NCI-H748 (cell line): ENCODE results near the gene RAB28.

Experiments
- DNase-seq: peaks from one replicate; lab custom pipeline; 2025; ENCODE audit not compliant: unreplicated experiment; lab: John Stamatoyannopoulos, UW

RAB28 gene

GRCh38 chr4:13323921-13324320 is 160.2 kb downstream of the RAB28 start:
- DNase-seq = no peak

DNA sequence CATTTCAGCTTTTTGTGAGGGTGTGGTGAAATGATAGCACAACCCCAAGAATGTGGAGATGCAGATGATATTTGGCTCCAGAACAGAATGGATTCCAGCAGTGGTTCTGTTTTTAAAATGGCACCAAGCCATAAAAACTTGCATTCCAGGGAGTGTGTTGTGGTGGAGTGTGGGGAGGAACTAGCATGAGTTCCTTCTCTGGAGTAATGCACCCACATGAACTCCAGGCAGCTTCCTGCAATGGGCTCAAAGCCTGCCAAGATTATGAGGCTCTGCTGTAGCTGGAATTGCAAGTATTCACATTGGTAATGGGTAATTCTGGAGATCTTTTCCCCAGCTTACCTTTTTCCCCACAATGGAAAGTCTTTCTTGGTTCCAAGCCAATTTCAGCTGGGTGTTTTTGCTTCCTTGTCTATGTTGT is 161.4 kb downstream of the RAB28 start:
- no peak for DNase-seq
